ENCODE results near the gene CLCA1. TPM values are rescaled to one million over a fixed set of nuclear protein-coding genes. Genes with fewer than 3 reads are reported as not detected.

Gene CLCA1
- total RNA-seq, 1 experiment from 2014 or later: 0.12 TPM

DNA sequence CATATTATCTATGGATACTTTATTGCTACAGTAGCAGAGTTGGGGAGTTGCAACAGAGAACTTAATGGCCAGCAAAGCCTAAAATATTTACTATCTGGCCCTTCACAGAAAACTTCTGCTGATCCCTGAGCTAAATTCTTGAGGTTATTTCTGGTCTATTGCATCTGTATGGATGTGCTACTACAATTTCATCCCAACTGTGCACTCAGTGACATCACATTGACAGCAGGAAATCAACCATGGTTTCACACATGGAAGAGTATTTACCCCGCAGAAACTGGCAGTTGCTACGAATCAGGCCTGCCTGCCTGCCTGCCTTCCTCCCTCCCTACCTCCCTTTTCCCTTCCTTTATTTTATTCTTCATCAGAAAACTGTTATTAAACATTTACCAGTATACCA lies 32.7 kb upstream of the CLCA1 start:
- Histone ChIP-seq H3K4me3 (replicated peaks in 1 of 2; ENCODE audit: low read depth in 1 of 2, low read length in 2 of 2) (no peak overlapping the region), H3K36me3 (ENCODE audit: control insufficient read depth in 1 of 2, insufficient read depth in 2 of 2, low read length in 2 of 2) (no peaks in the 10 kb centered on the region), H3K27me3 (ENCODE audit: insufficient read depth, low read length) (no peaks in the 10 kb centered on the region), H3K9me3 (ENCODE audit: control insufficient read depth in 1 of 2, insufficient read depth in 1 of 2, low read depth in 1 of 2, low read length in 2 of 2) (no peaks in the 10 kb centered on the region), H3K9me2 (ENCODE audit: insufficient read depth) (no peaks in the 10 kb centered on the region), H3K27ac (ENCODE audit: low read depth, low read length) (no peak overlapping the region), H3K4me2 (ENCODE audit: low read length) (no peak overlapping the region), H3K79me2 (ENCODE audit: insufficient read depth, low read length) (no peaks in the 10 kb centered on the region), H2AFZ (ENCODE audit: low read depth, low read length, poor library complexity, severe bottlenecking) (no peak overlapping the region), H3K9ac (ENCODE audit: low read length) (no peak overlapping the region), H4K20me1 (ENCODE audit: insufficient read depth) (no peaks in the 10 kb centered on the region), H3K4me1 (ENCODE audit: control insufficient read depth in 1 of 2, insufficient read depth in 2 of 2, low read length in 2 of 2) (no peaks in the 10 kb centered on the region)
- intact Hi-C loops (cut with micrococcal nuclease): no loop called here
- ATAC-seq: no peak
- POLR2A ChIA-PET: no interaction called here
- no peak for DNase-seq (ENCODE audit: low read depth, low spot score)
- RAD21 ChIA-PET (ENCODE audit: low non-redundant PET in 1 of 2, low total read pairs in 2 of 2, uncharacterized antibody in 2 of 2, unreplicated experiment in 2 of 2): no interaction called here
- CTCF ChIA-PET: no interaction called here
- TF ChIP-seq, protein P1, sequence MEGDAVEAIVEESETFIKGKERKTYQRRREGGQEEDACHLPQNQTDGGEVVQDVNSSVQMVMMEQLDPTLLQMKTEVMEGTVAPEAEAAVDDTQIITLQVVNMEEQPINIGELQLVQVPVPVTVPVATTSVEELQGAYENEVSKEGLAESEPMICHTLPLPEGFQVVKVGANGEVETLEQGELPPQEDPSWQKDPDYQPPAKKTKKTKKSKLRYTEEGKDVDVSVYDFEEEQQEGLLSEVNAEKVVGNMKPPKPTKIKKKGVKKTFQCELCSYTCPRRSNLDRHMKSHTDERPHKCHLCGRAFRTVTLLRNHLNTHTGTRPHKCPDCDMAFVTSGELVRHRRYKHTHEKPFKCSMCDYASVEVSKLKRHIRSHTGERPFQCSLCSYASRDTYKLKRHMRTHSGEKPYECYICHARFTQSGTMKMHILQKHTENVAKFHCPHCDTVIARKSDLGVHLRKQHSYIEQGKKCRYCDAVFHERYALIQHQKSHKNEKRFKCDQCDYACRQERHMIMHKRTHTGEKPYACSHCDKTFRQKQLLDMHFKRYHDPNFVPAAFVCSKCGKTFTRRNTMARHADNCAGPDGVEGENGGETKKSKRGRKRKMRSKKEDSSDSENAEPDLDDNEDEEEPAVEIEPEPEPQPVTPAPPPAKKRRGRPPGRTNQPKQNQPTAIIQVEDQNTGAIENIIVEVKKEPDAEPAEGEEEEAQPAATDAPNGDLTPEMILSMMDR (IDR thresholded peaks at IDR 0.05 in 2 of 3, conservative IDR thresholded peaks at IDR 0.05 in 1 of 3; ENCODE audit: borderline replicate concordance in 1 of 3, insufficient read depth in 1 of 3, low read depth in 2 of 3, low read length in 2 of 3): no peak
- TF ChIP-seq RAD21 (IDR thresholded peaks at IDR 0.05; ENCODE audit: low read depth) (no peak), EGR1 (IDR thresholded peaks at IDR 0.05; ENCODE audit: low read depth) (no peak), CBX3 (IDR thresholded peaks at IDR 0.05; ENCODE audit: low read depth) (no peak), SIN3A (IDR thresholded peaks at IDR 0.05; ENCODE audit: low read depth) (no peak), JUND (IDR thresholded peaks at IDR 0.05) (no peak), EZH2 (IDR thresholded peaks at IDR 0.05) (no peak), YY1 (IDR thresholded peaks at IDR 0.05; ENCODE audit: extremely low read depth, insufficient replicate concordance, low read depth, low read length) (no peak)
- TF ChIP-seq, protein P2, sequence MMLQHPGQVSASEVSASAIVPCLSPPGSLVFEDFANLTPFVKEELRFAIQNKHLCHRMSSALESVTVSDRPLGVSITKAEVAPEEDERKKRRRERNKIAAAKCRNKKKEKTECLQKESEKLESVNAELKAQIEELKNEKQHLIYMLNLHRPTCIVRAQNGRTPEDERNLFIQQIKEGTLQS (IDR thresholded peaks at IDR 0.05): no peak
- TF ChIP-seq, protein P3, sequence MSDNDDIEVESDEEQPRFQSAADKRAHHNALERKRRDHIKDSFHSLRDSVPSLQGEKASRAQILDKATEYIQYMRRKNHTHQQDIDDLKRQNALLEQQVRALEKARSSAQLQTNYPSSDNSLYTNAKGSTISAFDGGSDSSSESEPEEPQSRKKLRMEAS (IDR thresholded peaks at IDR 0.05): no peak
- BruUV-seq (replicated peaks): no TSS peak
